ENCODE data around the gene CCDC154. TPM values are rescaled to one million over a fixed set of nuclear protein-coding genes. Genes with fewer than 3 reads are reported as not detected.
A peak's percentile ranks its signal among the peaks of the same experiment; 100 is the strongest.

The CCDC154 gene
- total and polyA plus RNA-seq, 10 of the 15 experiments (the other 5 are each of a cell fraction or from before 2014, with no cell fraction given): 0.06 to 0.26 (median 0.25) TPM; not detected in 7

DNA sequence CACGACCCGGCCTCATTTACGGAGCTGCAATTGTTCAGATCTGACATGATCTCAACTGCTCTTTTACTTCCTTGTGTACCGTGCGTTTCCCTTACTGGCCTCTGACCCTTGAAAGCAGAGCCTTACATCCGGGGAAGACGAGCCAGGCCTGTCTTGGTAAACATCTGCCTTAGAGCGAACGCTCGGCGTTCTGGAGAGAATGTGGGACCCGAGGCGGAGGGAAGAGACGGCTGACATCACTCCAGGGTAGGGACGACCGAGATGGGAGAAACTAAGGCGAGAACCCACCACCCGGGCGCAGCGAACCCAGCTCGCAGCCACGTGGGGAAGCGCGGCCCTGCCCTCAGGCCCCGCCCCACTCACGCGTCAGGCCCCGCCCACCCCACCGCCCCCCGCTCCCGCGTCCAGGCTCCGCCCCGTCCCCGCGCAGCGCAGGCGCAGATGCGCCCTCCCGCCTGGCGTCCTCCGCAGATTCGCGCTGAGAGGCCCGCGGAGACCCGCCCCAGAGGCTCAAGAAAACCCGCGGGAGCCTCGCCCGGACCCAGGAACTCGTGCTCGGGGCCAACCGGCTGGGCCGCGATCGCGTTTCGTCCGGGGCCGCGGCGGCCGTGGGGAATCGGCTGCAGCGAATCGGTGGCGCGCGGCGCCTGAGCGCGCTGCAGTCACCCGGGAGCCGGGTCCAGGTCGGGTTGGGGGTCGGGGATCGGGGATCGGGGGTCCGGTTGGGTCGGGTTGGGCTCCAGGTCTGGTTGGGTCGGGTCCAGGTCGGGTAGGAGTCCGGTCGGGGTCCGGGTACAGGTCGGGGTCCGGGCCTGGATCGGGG, 48.8 kb upstream of the CCDC154 start, which contains the start of gene TELO2 (continued):
- TF ChIP-seq TCF7 (IDR thresholded peaks at IDR 0.05; ENCODE audit: borderline replicate concordance) (no peak), ESRRA (IDR thresholded peaks at IDR 0.05; ENCODE audit: low read length) (no peak), RFX5 (IDR thresholded peaks at IDR 0.05; ENCODE audit: low read depth, low read length) (no peak), MXI1 (IDR thresholded peaks at IDR 0.05; ENCODE audit: low read depth, low read length) (peak; percentile 43), ZBED1 (IDR thresholded peaks at IDR 0.05; ENCODE audit: borderline replicate concordance) (no peak), IRF5 (IDR thresholded peaks at IDR 0.05; ENCODE audit: borderline replicate concordance) (no peak), ZNF622 (IDR thresholded peaks at IDR 0.05) (no peak), YY1 (IDR thresholded peaks at IDR 0.05; ENCODE audit: low read depth, low read length) (peak; percentile 51), IRF4 (IDR thresholded peaks at IDR 0.05; ENCODE audit: low read depth, low read length) (0 out of 2 replicates have a peak, but pooled peaks have one; percentile 9), ZBTB33 (IDR thresholded peaks at IDR 0.05) (no peak), ZNF274 (IDR thresholded peaks at IDR 0.05; ENCODE audit: insufficient read depth, insufficient read length) (no peak), RBBP5 (conservative IDR thresholded peaks at IDR 0.05) (no peak), ZBTB11 (CRISPR knock-in tag; IDR thresholded peaks at IDR 0.05) (no peak), NFYB (IDR thresholded peaks at IDR 0.05; ENCODE audit: insufficient read depth, low read depth, low read length) (no peak), DPF2 (IDR thresholded peaks at IDR 0.05) (0 out of 2 replicates have a peak, but pooled peaks have one; percentile 32)
- TF ChIP-seq, protein P1, sequence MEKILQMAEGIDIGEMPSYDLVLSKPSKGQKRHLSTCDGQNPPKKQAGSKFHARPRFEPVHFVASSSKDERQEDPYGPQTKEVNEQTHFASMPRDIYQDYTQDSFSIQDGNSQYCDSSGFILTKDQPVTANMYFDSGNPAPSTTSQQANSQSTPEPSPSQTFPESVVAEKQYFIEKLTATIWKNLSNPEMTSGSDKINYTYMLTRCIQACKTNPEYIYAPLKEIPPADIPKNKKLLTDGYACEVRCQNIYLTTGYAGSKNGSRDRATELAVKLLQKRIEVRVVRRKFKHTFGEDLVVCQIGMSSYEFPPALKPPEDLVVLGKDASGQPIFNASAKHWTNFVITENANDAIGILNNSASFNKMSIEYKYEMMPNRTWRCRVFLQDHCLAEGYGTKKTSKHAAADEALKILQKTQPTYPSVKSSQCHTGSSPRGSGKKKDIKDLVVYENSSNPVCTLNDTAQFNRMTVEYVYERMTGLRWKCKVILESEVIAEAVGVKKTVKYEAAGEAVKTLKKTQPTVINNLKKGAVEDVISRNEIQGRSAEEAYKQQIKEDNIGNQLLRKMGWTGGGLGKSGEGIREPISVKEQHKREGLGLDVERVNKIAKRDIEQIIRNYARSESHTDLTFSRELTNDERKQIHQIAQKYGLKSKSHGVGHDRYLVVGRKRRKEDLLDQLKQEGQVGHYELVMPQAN (conservative IDR thresholded peaks at IDR 0.05): peak; percentile 79
- TF ChIP-seq, protein P2, sequence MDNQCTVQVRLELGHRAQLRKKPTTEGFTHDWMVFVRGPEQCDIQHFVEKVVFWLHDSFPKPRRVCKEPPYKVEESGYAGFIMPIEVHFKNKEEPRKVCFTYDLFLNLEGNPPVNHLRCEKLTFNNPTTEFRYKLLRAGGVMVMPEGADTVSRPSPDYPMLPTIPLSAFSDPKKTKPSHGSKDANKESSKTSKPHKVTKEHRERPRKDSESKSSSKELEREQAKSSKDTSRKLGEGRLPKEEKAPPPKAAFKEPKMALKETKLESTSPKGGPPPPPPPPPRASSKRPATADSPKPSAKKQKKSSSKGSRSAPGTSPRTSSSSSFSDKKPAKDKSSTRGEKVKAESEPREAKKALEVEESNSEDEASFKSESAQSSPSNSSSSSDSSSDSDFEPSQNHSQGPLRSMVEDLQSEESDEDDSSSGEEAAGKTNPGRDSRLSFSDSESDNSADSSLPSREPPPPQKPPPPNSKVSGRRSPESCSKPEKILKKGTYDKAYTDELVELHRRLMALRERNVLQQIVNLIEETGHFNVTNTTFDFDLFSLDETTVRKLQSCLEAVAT (IDR thresholded peaks at IDR 0.05): 0 out of 2 replicates have a peak, but pooled peaks have one; percentile 43
- TF ChIP-seq, protein P3, sequence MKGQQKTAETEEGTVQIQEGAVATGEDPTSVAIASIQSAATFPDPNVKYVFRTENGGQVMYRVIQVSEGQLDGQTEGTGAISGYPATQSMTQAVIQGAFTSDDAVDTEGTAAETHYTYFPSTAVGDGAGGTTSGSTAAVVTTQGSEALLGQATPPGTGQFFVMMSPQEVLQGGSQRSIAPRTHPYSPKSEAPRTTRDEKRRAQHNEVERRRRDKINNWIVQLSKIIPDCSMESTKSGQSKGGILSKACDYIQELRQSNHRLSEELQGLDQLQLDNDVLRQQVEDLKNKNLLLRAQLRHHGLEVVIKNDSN (IDR thresholded peaks at IDR 0.05; ENCODE audit: borderline replicate concordance, extremely low read length, insufficient read depth, low read depth, low read length): peak; percentile 55

All from GM12878 (cell line).